Eye (tissue), 1 donor: ENCODE results near the gene ARF1.
"Not testable (repeated sequence)": the region's sequence is repeated elsewhere in the genome, so short reads cannot be mapped to it uniquely, and the experiment has no call there.

Experiments
- DNase-seq: peaks from one replicate; pipeline ENCODE4 v3.0.0-alpha.2; 2015

ARF1 gene

GRCh38 chr1:228104526-228105269, 22.2 kb downstream of the ARF1 start:
- no peak for DNase-seq

- no peak for DNase-seq
Measured at GRCh38 chr1:228105270-228105995, 22.9 kb downstream of the ARF1 start.

GRCh38 chr1:228105996-228106799, 23.7 kb downstream of the ARF1 start:
- no peak for DNase-seq

GRCh38 chr1:228106800-228107054, 24.2 kb downstream of the ARF1 start:
- no peak for DNase-seq

GRCh38 chr1:228107636-228108035, 25.1 kb downstream of the ARF1 start:
- DNase-seq: no peak

- no peak for DNase-seq
Measured at GRCh38 chr1:228108055-228108690, 25.7 kb downstream of the ARF1 start.

- no peak for DNase-seq
Measured at GRCh38 chr1:228108742-228109072, 26.2 kb downstream of the ARF1 start.

- peak; percentile 99 for DNase-seq
Measured at GRCh38 chr1:228109073-228109961, 26.8 kb downstream of the ARF1 start, which contains the start of gene MRPL55. Gene MRPL55 (minus strand): TSS chr1:228109299. CDS start chr1:228108260, 1,039 bp downstream.

GRCh38 chr1:228109962-228110488, 27.5 kb downstream of the ARF1 start:
- no peak for DNase-seq

- no peak for DNase-seq
Measured at GRCh38 chr1:228110556-228110955, 28.0 kb downstream of the ARF1 start.

GRCh38 chr1:228111315-228111714, 28.8 kb downstream of the ARF1 start:
- not testable (repeated sequence) for DNase-seq

- no peak for DNase-seq
Measured at GRCh38 chr1:228112167-228112566, 29.7 kb downstream of the ARF1 start.

- DNase-seq: no peak
Measured at GRCh38 chr1:228112617-228113016, 30.1 kb downstream of the ARF1 start.

- DNase-seq: no peak
Measured at GRCh38 chr1:228114827-228115226, 32.3 kb downstream of the ARF1 start.

- no peak for DNase-seq
Measured at GRCh38 chr1:228117335-228117734, 34.8 kb downstream of the ARF1 start.

GRCh38 chr1:228118040-228118439, 35.5 kb downstream of the ARF1 start:
- DNase-seq: no peak

- DNase-seq: no peak
Measured at GRCh38 chr1:228120351-228120750, 37.8 kb downstream of the ARF1 start.

GRCh38 chr1:228120857-228121489, 38.5 kb downstream of the ARF1 start:
- DNase-seq: no peak

GRCh38 chr1:228122921-228123441, 40.5 kb downstream of the ARF1 start:
- DNase-seq: no peak

- DNase-seq: no peak
Measured at GRCh38 chr1:228123505-228123904, 41.0 kb downstream of the ARF1 start.

- DNase-seq: no peak
Measured at GRCh38 chr1:228125185-228125584, 42.7 kb downstream of the ARF1 start.
